CD4-positive, alpha-beta T cell treated with Interferon gamma for 1 hour (primary cell): ENCODE results near the gene ATP2A2.
A peak's percentile ranks its signal among the peaks of the same experiment; 100 is the strongest.
"Not testable (repeated sequence)": the region's sequence is repeated elsewhere in the genome, so short reads cannot be mapped to it uniquely, and the experiment has no call there.

Experiments used
- DNase-seq: peaks from one replicate; pipeline ENCODE4 v3.0.0-alpha.2; 2020

The ATP2A2 gene

DNA sequence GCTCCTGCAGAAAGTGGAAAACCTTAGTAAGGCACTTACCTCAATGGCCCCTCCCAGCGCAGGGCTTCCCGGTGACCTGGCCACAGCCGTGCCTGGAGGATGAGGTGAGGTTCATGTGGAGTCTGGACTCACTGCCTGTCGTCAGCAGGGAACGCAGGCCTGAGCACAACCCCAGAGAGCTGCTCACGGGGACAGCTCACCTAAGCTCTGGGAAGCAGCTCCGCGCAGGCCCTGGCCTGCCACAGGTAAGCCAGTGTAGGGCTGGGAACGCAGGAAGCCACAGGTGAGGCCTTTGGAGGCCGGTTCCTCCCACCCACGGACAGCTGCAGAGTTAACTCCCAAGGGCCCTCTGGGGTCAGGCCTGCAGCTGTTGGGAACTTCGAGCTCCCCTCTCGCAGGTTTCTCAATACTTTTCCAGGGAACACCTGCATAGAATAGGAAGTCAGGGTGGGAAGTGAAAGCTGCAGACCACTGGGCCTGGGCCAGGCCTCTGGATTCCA lies 89.7 kb downstream of the ATP2A2 start:
- DNase-seq, result no peak

DNA sequence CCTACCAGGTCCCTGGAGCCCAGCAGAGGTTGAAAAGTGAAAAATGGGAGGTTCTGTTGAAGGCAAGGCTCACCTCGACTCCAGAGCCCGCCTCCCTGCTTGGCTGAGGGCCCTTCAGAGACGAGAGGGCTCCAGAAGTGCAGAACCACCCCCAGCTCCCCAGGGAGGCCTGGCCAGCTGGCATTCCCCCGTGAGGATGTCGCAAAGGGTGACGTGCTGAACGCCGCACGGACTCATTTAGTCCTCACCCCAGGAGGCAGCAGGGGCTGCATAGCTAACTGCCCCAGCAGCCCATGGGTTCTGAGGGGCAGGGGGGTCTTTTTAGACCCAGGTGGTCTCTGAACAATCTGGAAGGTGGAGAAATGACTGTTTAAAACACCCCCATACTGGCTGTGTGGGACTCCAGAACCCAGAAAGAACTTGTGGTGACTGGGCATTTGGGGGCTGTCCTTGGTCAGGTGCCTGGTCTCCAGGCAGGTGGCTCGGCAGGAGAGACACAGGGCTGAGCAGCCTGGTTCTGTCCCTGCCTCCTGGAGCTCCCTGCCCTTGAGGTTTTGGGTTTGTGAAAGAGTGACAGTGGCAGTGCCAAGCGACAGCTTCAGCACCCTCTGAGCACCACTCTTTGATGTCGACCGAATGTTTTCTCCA lies 90.5 kb downstream of the ATP2A2 start:
- DNase-seq, result peak; percentile 43

DNA sequence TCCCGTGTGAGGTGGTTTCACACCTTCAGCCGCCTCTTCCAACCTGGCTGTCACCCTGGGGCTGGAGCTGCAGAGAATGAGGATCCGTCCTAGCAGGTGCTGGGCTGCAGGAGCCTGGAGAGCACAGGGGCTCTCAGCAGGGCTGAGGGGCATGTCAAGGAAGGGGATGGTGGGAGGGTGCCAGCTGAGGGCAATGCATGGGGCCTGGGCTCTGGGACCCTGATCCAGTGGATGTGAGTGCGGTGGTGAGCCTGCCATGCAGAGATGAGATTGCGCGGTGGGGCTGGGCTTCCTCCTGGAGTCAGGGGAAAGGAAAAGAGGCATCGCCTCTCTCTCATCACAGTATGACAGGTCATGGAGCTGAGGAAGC lies 91.0 kb downstream of the ATP2A2 start:
- DNase-seq, result no peak

DNA sequence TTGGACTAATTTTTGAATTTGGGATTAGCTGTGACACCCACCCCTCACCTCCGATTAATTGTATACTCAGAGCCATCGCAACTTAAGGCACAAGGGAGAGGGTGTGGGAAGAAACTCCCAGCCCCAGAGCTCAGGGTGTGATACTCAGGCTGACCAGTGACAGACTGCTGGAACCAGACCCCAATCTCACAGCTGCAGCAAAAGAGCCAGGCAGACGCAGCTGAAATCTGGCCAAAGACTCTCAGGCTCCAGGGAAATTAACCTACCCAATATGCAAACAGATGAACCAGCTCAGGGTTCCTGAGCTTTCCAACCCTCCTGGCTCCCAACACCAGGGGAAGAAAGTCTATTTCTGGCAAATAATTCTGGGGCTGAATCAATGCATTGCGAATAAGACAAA lies 92.0 kb downstream of the ATP2A2 start:
- no peak for DNase-seq

DNA sequence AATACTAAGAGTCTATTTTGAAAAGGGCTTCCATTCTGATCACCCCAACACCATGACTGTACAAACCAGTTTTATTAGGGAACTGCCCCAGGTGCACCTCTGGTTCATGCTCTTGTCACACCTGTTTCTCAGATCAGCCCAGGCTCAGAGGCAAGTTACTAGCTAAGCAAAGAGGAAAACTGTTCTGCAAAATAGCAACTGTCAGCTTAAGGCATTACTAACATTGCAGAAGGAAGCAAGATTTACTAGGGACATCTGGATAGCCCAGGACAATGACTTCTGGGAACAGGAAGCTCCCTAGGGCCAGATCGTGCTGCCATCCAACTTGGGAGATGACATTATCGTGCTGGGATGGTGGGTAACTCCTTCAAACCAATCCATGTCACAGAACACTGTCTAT lies 92.4 kb downstream of the ATP2A2 start:
- no peak for DNase-seq

DNA sequence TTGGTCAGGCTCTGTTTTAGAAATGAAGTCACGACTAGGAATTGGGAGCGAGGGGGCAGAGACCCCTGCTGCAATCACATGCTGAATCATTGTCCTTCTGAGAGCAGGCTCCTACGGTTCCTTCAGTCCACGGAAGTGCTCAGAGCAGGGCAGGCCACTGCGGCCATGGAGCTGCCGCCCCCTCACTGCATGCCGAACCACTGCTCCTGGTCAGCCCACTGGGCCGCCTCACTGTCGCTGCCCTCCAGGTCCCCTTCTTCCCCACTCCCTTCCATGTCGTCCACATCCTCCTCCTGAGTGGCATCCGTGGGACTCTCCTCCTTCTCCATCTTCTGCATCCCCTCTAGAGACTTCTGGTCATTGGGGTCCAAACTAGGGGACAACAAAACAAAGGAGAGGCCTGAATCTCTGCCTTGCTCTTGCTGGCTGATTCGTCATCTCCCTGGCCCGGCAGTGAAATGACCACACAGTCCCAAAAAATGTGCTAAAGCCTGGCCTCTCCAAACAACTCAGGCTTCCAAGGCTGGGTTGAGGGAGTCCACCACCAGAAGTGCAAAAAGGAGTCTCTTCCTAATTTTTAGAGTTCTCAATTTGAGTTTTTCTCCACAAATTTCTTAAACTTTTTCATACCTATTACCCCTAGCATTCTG lies 93.0 kb downstream of the ATP2A2 start:
- DNase-seq, result no peak

DNA sequence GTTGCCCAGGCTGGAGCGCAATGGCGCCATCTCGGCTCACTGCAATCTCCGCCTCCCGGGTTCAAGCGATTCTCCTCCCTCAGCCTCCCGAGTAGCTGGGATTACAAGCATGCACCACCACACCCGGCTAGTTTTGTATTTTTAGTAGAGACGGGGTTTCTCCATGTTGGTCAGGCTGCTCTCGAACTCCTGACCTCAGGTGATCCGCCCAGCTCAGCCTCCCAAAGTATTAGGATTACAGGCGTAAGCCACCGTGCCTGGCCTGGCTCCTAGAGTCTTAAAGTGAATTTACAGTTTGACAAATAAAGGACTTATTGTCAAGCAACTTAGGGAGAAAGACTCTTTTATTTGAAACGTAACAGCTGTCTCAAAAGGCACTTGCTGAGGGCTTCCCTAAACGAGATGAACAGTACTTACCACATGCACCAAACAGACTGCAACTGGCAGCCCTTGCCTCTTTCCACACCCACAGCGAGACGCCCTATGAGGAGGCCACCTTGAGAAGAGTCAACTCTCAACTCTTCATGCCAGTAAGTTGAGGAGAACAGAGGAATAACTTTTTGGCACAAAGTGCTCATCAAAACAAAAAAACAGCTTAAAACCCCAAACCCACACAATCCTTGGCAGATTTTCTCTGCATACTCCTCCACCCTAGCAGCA lies 97.2 kb downstream of the ATP2A2 start:
- not testable (repeated sequence) for DNase-seq

DNA sequence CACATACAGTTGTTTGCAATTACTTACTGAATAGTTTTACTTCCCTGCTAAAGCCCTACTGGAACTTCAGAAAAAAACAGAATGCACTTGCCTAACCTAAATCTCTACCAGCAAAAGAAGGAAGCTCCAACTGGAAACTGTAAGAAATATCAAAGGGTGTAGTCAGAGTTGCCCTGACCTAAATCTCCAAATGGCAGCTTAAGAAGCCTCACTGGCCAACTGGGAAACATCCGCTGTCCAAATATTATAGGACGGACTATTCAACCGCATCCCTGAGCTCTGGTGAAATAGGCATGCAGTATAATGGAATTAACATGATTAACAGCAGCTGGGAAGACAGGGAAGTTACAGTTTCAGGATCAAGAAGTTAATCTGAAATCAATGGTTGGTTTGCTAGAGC lies 98.2 kb downstream of the ATP2A2 start:
- DNase-seq, result no peak

DNA sequence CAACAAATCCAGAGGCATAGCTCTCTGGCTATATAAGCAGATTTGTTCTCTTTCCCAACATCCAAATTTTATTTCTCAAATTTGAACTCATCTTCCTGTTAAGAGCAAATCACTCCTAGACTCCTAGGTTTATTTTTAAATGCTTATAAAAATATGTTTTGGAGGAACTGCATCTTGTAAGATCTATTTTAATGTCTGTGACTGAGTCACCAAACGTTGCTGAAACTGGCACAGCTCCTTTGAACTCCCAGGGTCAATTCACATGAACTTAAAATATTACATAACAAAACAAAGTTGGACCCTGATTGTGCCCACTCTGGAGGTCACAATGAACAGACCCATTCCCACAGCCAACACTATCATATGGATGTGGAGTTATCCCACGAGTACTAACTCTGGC lies 98.6 kb downstream of the ATP2A2 start:
- DNase-seq, result no peak

DNA sequence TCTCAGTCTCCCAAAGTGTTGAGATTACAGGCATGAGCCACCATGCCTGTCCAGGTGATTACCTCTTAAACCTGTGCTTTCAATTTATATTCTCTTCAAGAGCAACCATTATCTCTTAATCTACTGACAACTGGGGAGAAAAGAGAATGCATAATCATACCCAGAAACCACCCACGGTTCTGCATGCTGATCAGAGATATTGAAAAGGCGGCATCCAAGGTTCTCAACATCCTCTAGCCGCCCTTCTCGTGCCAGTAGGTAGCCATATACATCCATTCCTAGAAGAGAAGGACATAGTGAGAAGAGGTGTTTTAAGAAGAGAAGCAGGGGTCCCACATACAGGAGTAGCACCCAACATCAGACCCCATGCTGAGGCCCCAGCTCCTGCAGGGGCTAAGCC lies 101.6 kb downstream of the ATP2A2 start:
- DNase-seq, result no peak
